Left renal pelvis (tissue), 4 donors: Measurements from ENCODE around the gene THSD7B. TPM values are rescaled to one million over a fixed set of nuclear protein-coding genes. Genes with fewer than 3 reads are reported as not detected.
"Not testable (repeated sequence)": the region's sequence is repeated elsewhere in the genome, so short reads cannot be mapped to it uniquely, and the experiment has no call there.

Source experiments
- DNase-seq, 4 donors: peaks; one replicate each; pipeline ENCODE4 v3.0.0-alpha.2; 2013; ENCODE audit warnings: low read depth in 4 of 4, low spot score in 3 of 4
- polyA plus RNA-seq, 4 donors: library from polyadenylated mRNA; unstranded; fragments of 120-200 nt; gene quantifications; one replicate each; pipeline ENCODE4 v1.2.1, GENCODE V29; 2013; ENCODE audit not compliant: insufficient read length in 4 of 4

Gene THSD7B
- polyA plus RNA-seq, 4 donors: 1.2 to 5.0 (median 4.0) TPM

GRCh38 chr2:137467246-137467862 lies 702.0 kb downstream of the THSD7B start:
- DNase-seq: peak; percentile 14 to 19 (median 15)

GRCh38 chr2:137493261-137493660 lies 727.9 kb downstream of the THSD7B start:
- no peak for DNase-seq

GRCh38 chr2:137500599-137500998 lies 735.3 kb downstream of the THSD7B start:
- no peak for DNase-seq

GRCh38 chr2:137507237-137507636 lies 741.9 kb downstream of the THSD7B start:
- DNase-seq: no peak

GRCh38 chr2:137508739-137509384 lies 743.5 kb downstream of the THSD7B start:
- no peak for DNase-seq

GRCh38 chr2:137511526-137511925 lies 746.2 kb downstream of the THSD7B start:
- DNase-seq: no peak

GRCh38 chr2:137521653-137522619 lies 756.6 kb downstream of the THSD7B start:
- DNase-seq: no peak

GRCh38 chr2:137522620-137523011 lies 757.3 kb downstream of the THSD7B start:
- DNase-seq: no peak

GRCh38 chr2:137523931-137524330 lies 758.6 kb downstream of the THSD7B start:
- no peak for DNase-seq

- DNase-seq: no peak
Measured at GRCh38 chr2:137525132-137525531, 759.8 kb downstream of the THSD7B start.

- DNase-seq: no peak
Measured at GRCh38 chr2:137525641-137526190, 760.4 kb downstream of the THSD7B start.

- no peak for DNase-seq
Measured at GRCh38 chr2:137535897-137536296, 770.6 kb downstream of the THSD7B start.

GRCh38 chr2:137539336-137539735 lies 774.0 kb downstream of the THSD7B start:
- no peak for DNase-seq

- DNase-seq: no peak
Measured at GRCh38 chr2:137547842-137548241, 782.5 kb downstream of the THSD7B start.

- no peak for DNase-seq
Measured at GRCh38 chr2:137566387-137566786, 801.0 kb downstream of the THSD7B start.

GRCh38 chr2:137570484-137570883 lies 805.1 kb downstream of the THSD7B start:
- DNase-seq: no peak

- not testable (repeated sequence) for DNase-seq
Measured at GRCh38 chr2:137587834-137588233, 822.5 kb downstream of the THSD7B start.

GRCh38 chr2:137588578-137588977 lies 823.2 kb downstream of the THSD7B start:
- not testable (repeated sequence) for DNase-seq

- DNase-seq: no peak
Measured at GRCh38 chr2:137590102-137590501, 824.8 kb downstream of the THSD7B start.

GRCh38 chr2:137607722-137608318 lies 842.5 kb downstream of the THSD7B start:
- no peak for DNase-seq

- DNase-seq: no peak
Measured at GRCh38 chr2:137638932-137639331, 873.6 kb downstream of the THSD7B start.
